ENCODE measurements around the gene TMEM220.
"Not testable (repeated sequence)": the region's sequence is repeated elsewhere in the genome, so short reads cannot be mapped to it uniquely, and the experiment has no call there.

TMEM220 gene

GRCh38 chr17:10745231-10745630 is 15.4 kb upstream of the TMEM220 start:
- Mint-ChIP-seq H3K4me1 (peaks cover 2% of the 10 kb centered on the region), H3K27ac (no peak overlapping the region), H3K4me3 (no peak overlapping the region), H3K27me3 (peaks cover 19% of the 10 kb centered on the region), H3K36me3 (peaks cover 1% of the 10 kb centered on the region), H3K9me3 (no peaks in the 10 kb centered on the region)
- ATAC-seq (ENCODE audit: low read depth) (no peak), DNase-seq (ENCODE audit: low spot score in 2 of 2) (no peak)

- Mint-ChIP-seq H3K36me3 (peaks cover 1% of the 10 kb centered on the region), H3K27ac (no peak overlapping the region)
These were observed 14.7 kb upstream of the TMEM220 start for GRCh38 chr17:10744501-10745000.

GRCh38 chr17:10743316-10744009 is 13.6 kb upstream of the TMEM220 start:
- no peak for DNase-seq (ENCODE audit: low spot score in 2 of 2)
- H3K9me3 Mint-ChIP-seq: no peaks in the 10 kb centered on the region
- peaks cover 1% of the 10 kb centered on the region for H3K36me3 Mint-ChIP-seq
- no peak overlapping the region for H3K4me3 Mint-ChIP-seq
- peaks cover 6% of the 10 kb centered on the region for H3K4me1 Mint-ChIP-seq
- ATAC-seq (ENCODE audit: low read depth): no peak
- peak overlapping the region; percentile 15 for H3K27ac Mint-ChIP-seq
- peaks cover 22% of the 10 kb centered on the region for H3K27me3 Mint-ChIP-seq

More at GRCh38 chr17:10744501-10745000, 14.7 kb upstream of the TMEM220 start:
- ATAC-seq (ENCODE audit: low read depth): no peak
- DNase-seq (ENCODE audit: low spot score in 2 of 2): no peak
- Mint-ChIP-seq H3K27me3 (peaks cover 21% of the 10 kb centered on the region), H3K4me3 (no peak overlapping the region), H3K9me3 (no peaks in the 10 kb centered on the region), H3K4me1 (peaks cover 3% of the 10 kb centered on the region)

GRCh38 chr17:10742431-10742830 is 12.6 kb upstream of the TMEM220 start:
- H3K27ac Mint-ChIP-seq: no peak overlapping the region
- ATAC-seq (ENCODE audit: low read depth): no peak
- H3K9me3 Mint-ChIP-seq: no peaks in the 10 kb centered on the region
- H3K27me3 Mint-ChIP-seq: peaks cover 20% of the 10 kb centered on the region
- H3K4me1 Mint-ChIP-seq: peaks cover 6% of the 10 kb centered on the region
- DNase-seq (ENCODE audit: low spot score in 2 of 2): no peak
- H3K36me3 Mint-ChIP-seq: peaks cover 1% of the 10 kb centered on the region
- no peak overlapping the region for H3K4me3 Mint-ChIP-seq

GRCh38 chr17:10741416-10742135 is 11.8 kb upstream of the TMEM220 start:
- H3K27me3 Mint-ChIP-seq: peaks cover 19% of the 10 kb centered on the region
- ATAC-seq (ENCODE audit: low read depth) (no peak), DNase-seq (ENCODE audit: low spot score in 2 of 2) (no peak)
- peaks cover 1% of the 10 kb centered on the region for H3K36me3 Mint-ChIP-seq
- H3K4me1 Mint-ChIP-seq: peaks cover 9% of the 10 kb centered on the region
- H3K4me3 Mint-ChIP-seq: no peak overlapping the region
- H3K27ac Mint-ChIP-seq: no peak overlapping the region
- no peaks in the 10 kb centered on the region for H3K9me3 Mint-ChIP-seq

GRCh38 chr17:10739386-10739785 is 9.6 kb upstream of the TMEM220 start:
- no peaks in the 10 kb centered on the region for H3K36me3 Mint-ChIP-seq
- H3K4me3 Mint-ChIP-seq: no peak overlapping the region
- H3K9me3 Mint-ChIP-seq: no peaks in the 10 kb centered on the region
- H3K4me1 Mint-ChIP-seq: peaks cover 7% of the 10 kb centered on the region
- H3K27me3 Mint-ChIP-seq: peaks cover 21% of the 10 kb centered on the region
- no peak for ATAC-seq (ENCODE audit: low read depth)
- H3K27ac Mint-ChIP-seq: peak overlapping the region; percentile 2
- no peak for DNase-seq (ENCODE audit: low spot score in 2 of 2)

- no peak overlapping the region for H3K27ac Mint-ChIP-seq
- no peaks in the 10 kb centered on the region for H3K9me3 Mint-ChIP-seq
- H3K27me3 Mint-ChIP-seq: peaks cover 22% of the 10 kb centered on the region
- DNase-seq (ENCODE audit: low spot score in 2 of 2): no peak
- no peak for ATAC-seq (ENCODE audit: low read depth)
- no peaks in the 10 kb centered on the region for H3K36me3 Mint-ChIP-seq
- peaks cover 7% of the 10 kb centered on the region for H3K4me1 Mint-ChIP-seq
- H3K4me3 Mint-ChIP-seq: no peak overlapping the region
These were observed 8.9 kb upstream of the TMEM220 start for GRCh38 chr17:10738521-10739258.

- Mint-ChIP-seq H3K4me3 (no peak overlapping the region), H3K36me3 (no peaks in the 10 kb centered on the region)
- ATAC-seq (ENCODE audit: low read depth): no peak
These were observed 7.9 kb upstream of the TMEM220 start for GRCh38 chr17:10737736-10738135.

GRCh38 chr17:10737168-10737622 is 7.4 kb upstream of the TMEM220 start:
- Mint-ChIP-seq H3K4me3 (no peak overlapping the region), H3K36me3 (no peaks in the 10 kb centered on the region), H3K27ac (no peak overlapping the region), H3K27me3 (peaks cover 22% of the 10 kb centered on the region), H3K4me1 (peaks cover 7% of the 10 kb centered on the region), H3K9me3 (no peaks in the 10 kb centered on the region)
- ATAC-seq (ENCODE audit: low read depth): no peak
- no peak for DNase-seq (ENCODE audit: low spot score in 2 of 2)

More at GRCh38 chr17:10737736-10738135, 7.9 kb upstream of the TMEM220 start:
- Mint-ChIP-seq H3K4me1 (peaks cover 7% of the 10 kb centered on the region), H3K27me3 (peaks cover 25% of the 10 kb centered on the region), H3K9me3 (no peaks in the 10 kb centered on the region), H3K27ac (no peak overlapping the region)
- no peak for DNase-seq (ENCODE audit: low spot score in 2 of 2)

GRCh38 chr17:10735821-10736220 is 6.0 kb upstream of the TMEM220 start:
- H3K27me3 Mint-ChIP-seq: peaks cover 20% of the 10 kb centered on the region
- peaks cover 9% of the 10 kb centered on the region for H3K4me1 Mint-ChIP-seq
- no peaks in the 10 kb centered on the region for H3K9me3 Mint-ChIP-seq
- H3K36me3 Mint-ChIP-seq: no peaks in the 10 kb centered on the region
- H3K4me3 Mint-ChIP-seq: no peak overlapping the region
- H3K27ac Mint-ChIP-seq: no peak overlapping the region
- ATAC-seq (ENCODE audit: low read depth) (no peak), DNase-seq (ENCODE audit: low spot score in 2 of 2) (no peak)

- H3K27me3 Mint-ChIP-seq: peaks cover 16% of the 10 kb centered on the region
- H3K36me3 Mint-ChIP-seq: no peaks in the 10 kb centered on the region
- H3K27ac Mint-ChIP-seq: no peak overlapping the region
- H3K4me3 Mint-ChIP-seq: no peak overlapping the region
- no peaks in the 10 kb centered on the region for H3K9me3 Mint-ChIP-seq
- H3K4me1 Mint-ChIP-seq: peaks cover 10% of the 10 kb centered on the region
- no peak for ATAC-seq (ENCODE audit: low read depth)
- no peak for DNase-seq (ENCODE audit: low spot score in 2 of 2)
These were observed 5.4 kb upstream of the TMEM220 start for GRCh38 chr17:10735251-10735650.

- ATAC-seq (ENCODE audit: low read depth) (no peak), DNase-seq (ENCODE audit: low spot score in 2 of 2) (no peak)
- H3K36me3 Mint-ChIP-seq: no peaks in the 10 kb centered on the region
- H3K4me1 Mint-ChIP-seq: peaks cover 9% of the 10 kb centered on the region
- no peak overlapping the region for H3K27ac Mint-ChIP-seq
- peaks cover 9% of the 10 kb centered on the region for H3K27me3 Mint-ChIP-seq
- no peak overlapping the region for H3K4me3 Mint-ChIP-seq
- no peaks in the 10 kb centered on the region for H3K9me3 Mint-ChIP-seq
These were observed 3.8 kb upstream of the TMEM220 start for GRCh38 chr17:10733666-10734065.

- DNase-seq (ENCODE audit: low spot score in 2 of 2); H3K36me3 Mint-ChIP-seq; H3K4me3 Mint-ChIP-seq; H3K4me1 Mint-ChIP-seq; H3K27ac Mint-ChIP-seq; H3K27me3 Mint-ChIP-seq; H3K9me3 Mint-ChIP-seq; ATAC-seq (ENCODE audit: low read depth): not testable (repeated sequence)
These were observed 2.3 kb upstream of the TMEM220 start for GRCh38 chr17:10732121-10732520.

GRCh38 chr17:10731408-10731879 is 1.6 kb upstream of the TMEM220 start:
- DNase-seq (ENCODE audit: low spot score in 2 of 2): no peak
- no peak overlapping the region for H3K4me3 Mint-ChIP-seq
- no peak for ATAC-seq (ENCODE audit: low read depth)
- H3K9me3 Mint-ChIP-seq: no peaks in the 10 kb centered on the region
- peaks cover 6% of the 10 kb centered on the region for H3K4me1 Mint-ChIP-seq
- no peaks in the 10 kb centered on the region for H3K36me3 Mint-ChIP-seq
- H3K27me3 Mint-ChIP-seq: peaks cover 10% of the 10 kb centered on the region
- H3K27ac Mint-ChIP-seq: no peak overlapping the region
